HG03469 (cell line): ENCODE measurements around the gene POLRMT.
"Not testable (repeated sequence)": the region's sequence is repeated elsewhere in the genome, so short reads cannot be mapped to it uniquely, and the experiment has no call there.

Experiments
- ATAC-seq: cut with Tn5 transposase; IDR thresholded peaks from one replicate; pipeline ENCODE4 v1.9.1; 2021; ENCODE audit warnings: mild to moderate bottlenecking, moderate library complexity, moderate number of reproducible peaks; ENCODE audit not compliant: unreplicated experiment

Gene POLRMT

GRCh38 chr19:615619-616018 lies 17.7 kb downstream of the POLRMT start:
- ATAC-seq: no peak

- ATAC-seq: no peak
Measured at GRCh38 chr19:613732-614567, 19.4 kb downstream of the POLRMT start.

DNA sequence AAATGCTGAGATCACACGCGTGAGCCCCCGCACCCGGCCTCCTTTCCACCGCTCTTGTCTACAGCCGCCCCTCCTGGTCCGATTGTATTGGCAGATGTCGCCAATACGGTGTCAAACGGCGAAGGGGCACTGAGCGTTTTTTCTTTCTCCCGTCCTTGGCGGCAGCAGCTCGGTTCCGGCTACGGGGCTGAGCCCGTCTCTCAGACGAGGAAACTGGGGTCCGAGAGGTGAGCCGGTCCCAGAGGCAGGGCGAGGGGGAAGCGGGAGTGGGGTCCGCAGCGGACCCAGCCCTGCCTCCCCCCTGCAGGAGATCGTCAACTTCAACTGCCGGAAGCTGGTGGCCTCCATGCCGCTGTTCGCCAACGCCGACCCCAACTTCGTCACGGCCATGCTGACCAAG lies 20.4 kb downstream of the POLRMT start:
- ATAC-seq: no peak

GRCh38 chr19:611481-611868 lies 21.9 kb downstream of the POLRMT start:
- no peak for ATAC-seq

DNA sequence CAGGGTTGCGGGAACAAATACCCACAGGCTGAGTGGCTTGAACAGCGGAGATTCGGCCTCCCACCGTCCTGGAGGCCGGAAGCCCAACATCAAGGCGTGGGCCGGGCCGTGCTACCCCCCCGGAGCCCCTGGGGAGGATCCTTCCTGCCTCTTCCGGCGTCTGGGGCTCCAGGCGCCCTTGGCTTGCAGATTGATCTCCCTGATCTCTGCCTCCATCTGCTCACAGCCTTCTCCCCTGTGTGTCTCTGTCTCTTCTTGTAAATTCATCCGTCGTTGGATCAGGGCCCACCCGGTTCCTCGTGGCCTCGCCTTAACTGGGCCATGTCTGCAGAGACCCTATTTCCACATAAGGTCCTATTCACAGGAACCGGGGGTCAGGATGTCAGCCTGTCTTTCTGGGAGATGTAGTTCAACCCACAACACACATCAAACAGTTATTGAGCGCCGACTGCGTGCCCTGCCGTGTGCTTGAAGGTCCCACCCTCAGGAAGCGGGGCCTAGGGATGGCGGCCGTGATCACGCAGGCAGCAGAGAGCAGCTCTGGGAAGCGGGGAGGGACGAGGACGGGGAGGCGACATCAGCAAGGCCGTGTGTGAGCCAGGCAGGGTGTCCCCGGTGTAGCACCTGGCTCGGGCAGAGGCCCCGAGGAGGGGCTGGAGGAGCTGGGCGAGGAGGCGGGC lies 22.4 kb downstream of the POLRMT start:
- ATAC-seq: no peak

- no peak for ATAC-seq
Measured at GRCh38 chr19:610071-610800, 23.1 kb downstream of the POLRMT start.

GRCh38 chr19:609004-609346 lies 24.4 kb downstream of the POLRMT start:
- no peak for ATAC-seq

DNA sequence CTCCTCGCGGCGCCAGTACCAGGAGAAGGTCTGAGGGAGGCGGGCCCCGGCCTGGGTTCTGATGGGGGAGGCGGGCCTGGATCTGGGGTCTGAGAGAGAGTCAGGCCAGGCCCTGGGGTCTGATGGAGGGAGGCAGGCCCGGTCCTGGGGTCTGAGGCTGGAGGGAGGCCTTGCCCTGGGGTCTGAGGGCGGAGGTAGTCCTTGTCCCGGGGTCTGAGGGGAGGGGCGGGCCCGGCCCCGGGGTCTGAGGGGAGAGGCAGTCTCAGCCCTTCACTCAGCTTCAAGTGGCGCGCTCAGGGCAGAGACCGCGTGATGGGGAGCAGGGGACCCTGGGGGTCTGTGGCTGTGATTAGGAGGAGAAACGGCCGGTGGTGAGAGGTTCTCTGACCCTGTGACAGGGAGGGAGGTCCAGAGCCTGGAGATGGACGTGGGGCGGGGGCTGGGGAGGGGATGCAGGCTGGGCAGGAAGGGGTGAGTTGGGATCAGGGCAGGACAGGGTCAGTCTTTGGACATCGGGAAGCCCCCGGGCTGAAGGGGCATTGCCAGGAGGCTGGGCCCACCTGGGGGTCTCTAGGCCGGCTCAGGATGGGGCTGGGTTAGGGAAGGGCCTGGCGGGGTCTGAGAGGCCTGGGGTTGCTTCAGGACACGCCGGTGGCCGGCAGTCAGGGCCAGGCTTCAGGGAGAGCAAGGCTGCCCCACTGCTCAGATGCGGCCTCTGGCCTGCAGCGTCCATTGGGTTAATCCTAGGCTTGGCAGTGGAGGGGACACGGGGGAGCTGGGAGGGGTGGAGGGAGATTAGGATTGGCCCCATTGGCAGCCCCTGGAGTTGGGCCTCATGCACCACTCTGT lies 25.0 kb downstream of the POLRMT start:
- ATAC-seq: no peak

GRCh38 chr19:607301-608154 lies 25.8 kb downstream of the POLRMT start:
- ATAC-seq: no peak

GRCh38 chr19:605061-605971 lies 28.0 kb downstream of the POLRMT start:
- ATAC-seq: not testable (repeated sequence)

- ATAC-seq: no peak
Measured at GRCh38 chr19:604355-604754, 29.0 kb downstream of the POLRMT start.

- not testable (repeated sequence) for ATAC-seq
Measured at GRCh38 chr19:603779-604178, 29.6 kb downstream of the POLRMT start.

GRCh38 chr19:603302-603639 lies 30.1 kb downstream of the POLRMT start:
- not testable (repeated sequence) for ATAC-seq

DNA sequence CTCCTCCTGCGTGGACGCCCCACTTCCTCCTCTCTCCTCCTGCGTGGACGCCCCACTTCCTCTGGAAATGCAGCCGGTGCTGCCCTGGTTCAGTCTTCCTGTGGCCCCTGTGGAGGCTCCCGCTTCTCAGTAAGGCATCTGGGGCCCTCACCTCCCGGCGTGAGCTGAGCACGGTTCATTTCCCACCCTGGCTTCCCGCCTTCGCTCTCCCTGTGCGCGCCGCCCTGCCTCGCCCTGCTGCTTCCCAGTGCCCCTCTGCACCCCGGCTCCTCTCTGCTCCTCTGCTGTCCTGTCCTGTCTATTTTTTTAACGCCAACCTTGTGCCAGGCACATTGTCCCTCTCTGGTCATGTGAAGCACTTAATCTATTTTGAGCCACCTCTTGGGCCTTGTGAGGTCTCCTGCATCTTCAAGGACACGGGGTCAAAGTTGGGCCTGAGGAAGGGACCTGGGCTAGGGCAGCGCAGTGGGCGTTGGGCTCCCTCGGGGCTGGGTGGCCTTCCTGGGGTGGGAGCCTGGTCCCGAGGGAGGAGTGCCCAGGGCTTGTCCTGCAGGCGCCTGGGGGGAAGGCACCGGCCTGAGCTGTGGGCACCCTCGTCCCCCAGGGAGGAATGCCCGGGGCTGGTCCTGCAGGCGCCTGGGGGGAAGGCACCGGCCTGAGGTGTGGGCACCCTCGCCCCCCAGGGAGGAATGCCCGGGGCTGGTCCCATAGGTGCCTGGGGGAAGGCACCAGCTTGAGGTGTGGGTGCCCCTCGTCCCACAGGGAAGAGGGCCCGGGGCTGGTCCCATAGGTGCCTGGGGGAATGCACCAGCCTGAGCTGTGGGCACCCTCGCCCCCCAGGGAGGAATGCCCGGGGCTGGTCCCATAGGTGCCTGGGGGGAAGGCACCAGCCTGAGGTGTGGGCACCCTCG lies 30.7 kb downstream of the POLRMT start:
- no peak for ATAC-seq

GRCh38 chr19:601790-602189 lies 31.5 kb downstream of the POLRMT start:
- ATAC-seq: no peak

GRCh38 chr19:601310-601709 lies 32.0 kb downstream of the POLRMT start:
- no peak for ATAC-seq

GRCh38 chr19:597406-598315 lies 35.7 kb downstream of the POLRMT start:
- no peak for ATAC-seq
